Caco-2 (cell line): Measurements from ENCODE around the gene BBX. TPM values are rescaled to one million over a fixed set of nuclear protein-coding genes. Genes with fewer than 3 reads are reported as not detected.

Source experiments
- BruUV-seq: library from RNA; stranded (reverse); fragments of 400-500 nt; replicated peaks from 2 replicates; lab custom pipeline; 2021; lab: Mats Ljungman, UMichigan
- CTCF ChIA-PET: fragments of 300-600 bp; sonication (Branson Sonifier 250); formaldehyde crosslinking; loops from one replicate; lab custom pipeline; 2022; ENCODE audit warnings: antibody characterized with exemption; lab: Charles Lee
- POLR2A ChIA-PET: fragments of 300-600 bp; sonication (Branson Sonifier 250); formaldehyde crosslinking; loops from one replicate; lab custom pipeline; 2022; ENCODE audit warnings: antibody characterized with exemption; lab: Charles Lee
- DNase-seq, 2 experiments: peaks; one replicate each; pipeline versions ENCODE4 v3.0.0 to v3.0.0-alpha.2; 2020 to 2022
- H3K27me3 ChIP-seq: replicated peaks from 2 replicates; pipeline ENCODE4 v1.6.0; 2011; ENCODE audit warnings: low read length; ENCODE audit not compliant: control insufficient read depth, insufficient read depth
- H3K36me3 ChIP-seq: 2 replicates; pipeline ENCODE4 v1.5.1; 2011; ENCODE audit warnings: low read length; ENCODE audit not compliant: control insufficient read depth, insufficient read depth
- H3K4me1 ChIP-seq: fragments of 250-450 bp; sonication (Bioruptor Pico); 2 replicates; pipeline ENCODE4 v1.5.1; 2020; ENCODE audit warnings: mild to moderate bottlenecking
- H3K4me3 ChIP-seq: 2 replicates; pipeline ENCODE4 v1.5.1; 2011; ENCODE audit warnings: low read depth, mild to moderate bottlenecking, control low read depth, low read length
- H3K9me3 ChIP-seq: fragments of 250-450 bp; sonication (Bioruptor Pico); 2 replicates; pipeline ENCODE4 v1.5.1; 2020; ENCODE audit warnings: mild to moderate bottlenecking, moderate library complexity
- H3K27ac Mint-ChIP-seq: one replicate; pipeline ENCODE4 v1.8.0; 2022; ENCODE audit warnings: mixed read lengths; ENCODE audit not compliant: unreplicated experiment
- H3K27me3 Mint-ChIP-seq: one replicate; pipeline ENCODE4 v1.8.0; 2022; ENCODE audit warnings: mixed read lengths; ENCODE audit not compliant: insufficient read depth, unreplicated experiment
- H3K36me3 Mint-ChIP-seq: one replicate; pipeline ENCODE4 v1.8.0; 2022; ENCODE audit warnings: mild to moderate bottlenecking, mixed read lengths; ENCODE audit not compliant: insufficient read depth, unreplicated experiment
- H3K4me1 Mint-ChIP-seq: one replicate; pipeline ENCODE4 v1.8.0; 2022; ENCODE audit warnings: low read depth, mixed read lengths; ENCODE audit not compliant: unreplicated experiment
- H3K4me3 Mint-ChIP-seq: one replicate; pipeline ENCODE4 v1.8.0; 2022; ENCODE audit warnings: mild to moderate bottlenecking, moderate library complexity, mixed read lengths; ENCODE audit not compliant: unreplicated experiment
- H3K9me3 Mint-ChIP-seq: one replicate; pipeline ENCODE4 v1.8.0; 2022; ENCODE audit warnings: mixed read lengths; ENCODE audit not compliant: unreplicated experiment
- intact Hi-C: fragments of 100-400 bp; cut with micrococcal nuclease; formaldehyde crosslinking; loops from one replicate; pipeline ENCODE4 v1.10.0; 2022; ENCODE audit not compliant: unreplicated experiment
- total RNA-seq: library from RNA; stranded (reverse); gene quantifications from 2 replicates; pipeline ENCODE4 v1.2.3, GENCODE V29; 2022
- TF ChIP-seq, protein P1 (sequence below), 2 experiments: fragments of 200-600 bp in 1 of 2; IDR thresholded peaks; 1 replicate in 1 of 2; 2 replicates in 1 of 2; pipeline versions ENCODE4 v1.5.1 to v1.8.0; 2011 to 2022; ENCODE audit warnings: antibody characterized with exemption in 1 of 2, control low read depth in 1 of 2, inconsistent platforms in 1 of 2, low read depth in 1 of 2, low read length in 1 of 2, mild to moderate bottlenecking in 1 of 2, moderate library complexity in 1 of 2; ENCODE audit not compliant: insufficient read depth in 1 of 2, severe bottlenecking in 1 of 2, unreplicated experiment in 1 of 2

Gene BBX
- total RNA-seq, 1 experiment from 2014 or later = 2.6 TPM

DNA sequence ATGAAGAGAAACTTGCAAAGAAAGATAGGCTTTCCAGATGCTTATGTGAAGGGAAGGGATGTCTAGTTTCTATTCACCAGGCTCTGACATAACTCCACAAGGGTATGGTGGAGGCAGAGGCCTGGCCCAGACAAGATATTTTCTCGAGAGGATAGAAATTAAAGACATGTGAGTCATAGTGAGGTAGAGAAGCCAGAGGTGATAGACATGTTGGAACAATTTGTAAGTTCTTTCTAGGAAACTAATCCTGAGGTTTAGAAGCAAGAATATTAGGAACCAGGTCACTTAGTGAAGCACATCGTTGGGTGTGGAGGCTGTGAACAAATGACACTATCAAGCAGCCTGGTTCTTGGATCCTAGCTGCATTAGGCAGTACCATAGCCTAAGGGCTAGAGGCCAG, 176.9 kb downstream of the BBX start:
- H3K4me1 ChIP-seq = no peaks in the 10 kb centered on the region
- TF ChIP-seq, protein P1, sequence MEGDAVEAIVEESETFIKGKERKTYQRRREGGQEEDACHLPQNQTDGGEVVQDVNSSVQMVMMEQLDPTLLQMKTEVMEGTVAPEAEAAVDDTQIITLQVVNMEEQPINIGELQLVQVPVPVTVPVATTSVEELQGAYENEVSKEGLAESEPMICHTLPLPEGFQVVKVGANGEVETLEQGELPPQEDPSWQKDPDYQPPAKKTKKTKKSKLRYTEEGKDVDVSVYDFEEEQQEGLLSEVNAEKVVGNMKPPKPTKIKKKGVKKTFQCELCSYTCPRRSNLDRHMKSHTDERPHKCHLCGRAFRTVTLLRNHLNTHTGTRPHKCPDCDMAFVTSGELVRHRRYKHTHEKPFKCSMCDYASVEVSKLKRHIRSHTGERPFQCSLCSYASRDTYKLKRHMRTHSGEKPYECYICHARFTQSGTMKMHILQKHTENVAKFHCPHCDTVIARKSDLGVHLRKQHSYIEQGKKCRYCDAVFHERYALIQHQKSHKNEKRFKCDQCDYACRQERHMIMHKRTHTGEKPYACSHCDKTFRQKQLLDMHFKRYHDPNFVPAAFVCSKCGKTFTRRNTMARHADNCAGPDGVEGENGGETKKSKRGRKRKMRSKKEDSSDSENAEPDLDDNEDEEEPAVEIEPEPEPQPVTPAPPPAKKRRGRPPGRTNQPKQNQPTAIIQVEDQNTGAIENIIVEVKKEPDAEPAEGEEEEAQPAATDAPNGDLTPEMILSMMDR (IDR thresholded peaks at IDR 0.05; ENCODE audit: insufficient read depth in 1 of 2, low read depth in 1 of 2, low read length in 1 of 2, severe bottlenecking in 1 of 2, unreplicated experiment in 1 of 2) = no peak
- no peaks in the 10 kb centered on the region for H3K36me3 ChIP-seq
- no peak for DNase-seq
- no TSS peak for BruUV-seq
- H3K27me3 ChIP-seq = no peaks in the 10 kb centered on the region
- H3K9me3 ChIP-seq = no peaks in the 10 kb centered on the region
- no peaks in the 10 kb centered on the region for H3K4me1 Mint-ChIP-seq
- intact Hi-C loops = no loop called here
- ChIA-PET CTCF (interaction anchor here (0.6 kb wide), 1 partner anchor 239 kb away, joined by 3 read pairs; no protein-coding TSS in a partner anchor), POLR2A (no interaction called here)
- no peak overlapping the region for H3K27ac Mint-ChIP-seq
- no peaks in the 10 kb centered on the region for H3K36me3 Mint-ChIP-seq
- H3K9me3 Mint-ChIP-seq = no peaks in the 10 kb centered on the region
- no peak overlapping the region for H3K4me3 ChIP-seq
- H3K27me3 Mint-ChIP-seq = peaks cover 6% of the 10 kb centered on the region
- no peak overlapping the region for H3K4me3 Mint-ChIP-seq

DNA sequence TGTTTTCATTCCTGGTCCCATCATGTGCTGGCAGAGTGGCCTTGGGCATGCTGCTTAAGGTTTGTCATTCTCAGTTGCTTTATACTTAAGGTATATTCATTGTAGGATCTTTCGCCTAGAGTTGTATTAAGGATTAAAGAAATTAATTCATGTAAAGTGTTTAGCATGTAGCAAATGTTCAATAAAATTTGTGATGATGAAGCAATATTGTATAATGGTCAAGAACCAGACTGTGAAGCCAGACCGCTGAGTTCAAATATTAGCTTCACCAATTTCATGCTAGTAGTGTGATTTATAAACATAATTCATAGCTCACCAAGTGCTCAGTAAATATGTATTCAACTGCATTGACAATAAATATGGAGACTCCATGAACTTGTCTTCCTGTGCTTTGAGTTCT, 178.5 kb downstream of the BBX start:
- no peaks in the 10 kb centered on the region for H3K36me3 Mint-ChIP-seq
- intact Hi-C loops = no loop called here
- no peak overlapping the region for H3K4me3 Mint-ChIP-seq
- TF ChIP-seq, protein P1 (IDR thresholded peaks at IDR 0.05; ENCODE audit: insufficient read depth in 1 of 2, low read depth in 1 of 2, low read length in 1 of 2, severe bottlenecking in 1 of 2, unreplicated experiment in 1 of 2) = no peak
- H3K27me3 Mint-ChIP-seq = peaks cover 6% of the 10 kb centered on the region
- no peaks in the 10 kb centered on the region for H3K4me1 Mint-ChIP-seq
- Histone ChIP-seq H3K4me3 (no peak overlapping the region), H3K27me3 (no peaks in the 10 kb centered on the region), H3K36me3 (no peaks in the 10 kb centered on the region), H3K9me3 (no peaks in the 10 kb centered on the region), H3K4me1 (no peaks in the 10 kb centered on the region)
- ChIA-PET POLR2A (no interaction called here), CTCF (no interaction called here)
- no peaks in the 10 kb centered on the region for H3K9me3 Mint-ChIP-seq
- no peak for DNase-seq
- no peak overlapping the region for H3K27ac Mint-ChIP-seq
- BruUV-seq = no TSS peak

DNA sequence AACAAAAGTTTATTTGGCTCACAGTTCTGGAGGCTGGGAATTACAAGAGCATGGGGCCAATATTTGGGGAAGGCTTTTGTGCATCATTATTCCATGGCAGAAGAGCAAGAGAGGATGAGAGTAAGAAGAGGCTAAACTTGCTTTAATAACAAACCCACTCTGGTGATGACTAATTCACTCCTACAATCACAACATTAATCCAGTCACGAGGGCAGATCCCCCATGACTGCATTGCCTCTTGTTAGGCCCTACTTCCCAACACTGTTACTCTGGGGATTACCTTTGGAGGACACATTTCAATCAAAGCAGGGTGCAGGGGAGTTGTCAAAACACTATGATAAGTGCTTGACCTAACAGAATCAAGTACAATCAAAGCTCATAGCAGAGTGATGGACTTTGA, 181.7 kb downstream of the BBX start:
- Mint-ChIP-seq H3K4me1 (no peaks in the 10 kb centered on the region), H3K27ac (no peak overlapping the region), H3K4me3 (no peak overlapping the region), H3K9me3 (no peaks in the 10 kb centered on the region), H3K36me3 (no peaks in the 10 kb centered on the region), H3K27me3 (peaks cover 6% of the 10 kb centered on the region)
- ChIA-PET POLR2A (no interaction called here), CTCF (no interaction called here)
- Histone ChIP-seq H3K4me1 (no peaks in the 10 kb centered on the region), H3K4me3 (no peak overlapping the region), H3K36me3 (no peaks in the 10 kb centered on the region), H3K9me3 (no peaks in the 10 kb centered on the region), H3K27me3 (no peaks in the 10 kb centered on the region)
- DNase-seq = no peak
- intact Hi-C loops = no loop called here
- BruUV-seq = no TSS peak
- TF ChIP-seq, protein P1 (IDR thresholded peaks at IDR 0.05; ENCODE audit: insufficient read depth in 1 of 2, low read depth in 1 of 2, low read length in 1 of 2, severe bottlenecking in 1 of 2, unreplicated experiment in 1 of 2) = no peak
